ENCODE measurements around the gene LITAF.

LITAF gene

GRCh38 chr16:11619327-11619851 is 32.7 kb upstream of the LITAF start:
- Histone ChIP-seq H3K27ac (no peak overlapping the region), H3K27me3 (replicated peaks) (no peaks in the 10 kb centered on the region), H3K36me3 (replicated peaks) (no peaks in the 10 kb centered on the region), H3K4me3 (ENCODE audit: low read depth, low read length) (no peak overlapping the region)
- in situ Hi-C loops (cut with HindIII; ENCODE audit: low pct_ligation_motif_present, low sequenced_read_pairs) = no loop called here
- TF ChIP-seq, protein P1, sequence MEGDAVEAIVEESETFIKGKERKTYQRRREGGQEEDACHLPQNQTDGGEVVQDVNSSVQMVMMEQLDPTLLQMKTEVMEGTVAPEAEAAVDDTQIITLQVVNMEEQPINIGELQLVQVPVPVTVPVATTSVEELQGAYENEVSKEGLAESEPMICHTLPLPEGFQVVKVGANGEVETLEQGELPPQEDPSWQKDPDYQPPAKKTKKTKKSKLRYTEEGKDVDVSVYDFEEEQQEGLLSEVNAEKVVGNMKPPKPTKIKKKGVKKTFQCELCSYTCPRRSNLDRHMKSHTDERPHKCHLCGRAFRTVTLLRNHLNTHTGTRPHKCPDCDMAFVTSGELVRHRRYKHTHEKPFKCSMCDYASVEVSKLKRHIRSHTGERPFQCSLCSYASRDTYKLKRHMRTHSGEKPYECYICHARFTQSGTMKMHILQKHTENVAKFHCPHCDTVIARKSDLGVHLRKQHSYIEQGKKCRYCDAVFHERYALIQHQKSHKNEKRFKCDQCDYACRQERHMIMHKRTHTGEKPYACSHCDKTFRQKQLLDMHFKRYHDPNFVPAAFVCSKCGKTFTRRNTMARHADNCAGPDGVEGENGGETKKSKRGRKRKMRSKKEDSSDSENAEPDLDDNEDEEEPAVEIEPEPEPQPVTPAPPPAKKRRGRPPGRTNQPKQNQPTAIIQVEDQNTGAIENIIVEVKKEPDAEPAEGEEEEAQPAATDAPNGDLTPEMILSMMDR (IDR thresholded peaks at IDR 0.05; ENCODE audit: low read depth, low read length, missing control alignments) = no peak
- DNase-seq = no peak

DNA sequence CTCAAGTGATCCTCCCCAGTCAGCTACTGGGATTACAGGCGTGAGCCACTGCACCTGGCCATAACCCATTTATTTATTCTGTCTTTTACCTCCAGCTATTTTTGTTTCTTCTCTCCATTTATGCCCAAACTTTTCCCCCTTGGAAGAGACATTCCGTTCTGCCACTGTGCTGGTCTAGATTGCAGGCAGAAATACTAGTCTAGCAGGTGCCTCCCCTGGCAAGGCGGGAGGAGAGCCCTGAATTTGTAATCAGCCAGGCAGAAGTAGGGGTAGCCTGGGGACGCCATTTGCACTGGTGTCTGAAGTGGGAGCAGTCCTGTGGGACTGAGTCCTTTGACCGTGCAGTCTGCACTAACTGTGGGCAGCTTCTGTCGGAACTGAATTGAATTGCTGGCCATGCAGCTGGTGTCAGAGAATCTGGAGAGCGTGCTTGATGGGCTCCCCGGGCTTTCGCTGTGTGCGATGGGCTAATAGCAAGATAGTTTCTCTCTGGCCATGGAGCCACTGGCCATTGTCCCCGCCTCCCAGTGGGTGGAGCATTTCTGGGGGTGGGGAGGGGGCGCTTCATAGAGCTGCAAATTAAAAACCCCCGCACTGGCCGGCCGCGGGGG is 31.5 kb upstream of the LITAF start:
- DNase-seq = no peak
- TF ChIP-seq, protein P1 (IDR thresholded peaks at IDR 0.05; ENCODE audit: low read depth, low read length, missing control alignments) = no peak
- Histone ChIP-seq H3K27me3 (replicated peaks) (no peaks in the 10 kb centered on the region), H3K36me3 (replicated peaks) (no peaks in the 10 kb centered on the region), H3K27ac (no peak overlapping the region), H3K4me3 (ENCODE audit: low read depth, low read length) (no peak overlapping the region)
- in situ Hi-C loops (cut with HindIII; ENCODE audit: low pct_ligation_motif_present, low sequenced_read_pairs) = no loop called here

GRCh38 chr16:11615748-11616447 is 29.2 kb upstream of the LITAF start:
- in situ Hi-C loops (cut with HindIII; ENCODE audit: low pct_ligation_motif_present, low sequenced_read_pairs) = no loop called here
- no peak for DNase-seq
- H3K27ac ChIP-seq = no peak overlapping the region

DNA sequence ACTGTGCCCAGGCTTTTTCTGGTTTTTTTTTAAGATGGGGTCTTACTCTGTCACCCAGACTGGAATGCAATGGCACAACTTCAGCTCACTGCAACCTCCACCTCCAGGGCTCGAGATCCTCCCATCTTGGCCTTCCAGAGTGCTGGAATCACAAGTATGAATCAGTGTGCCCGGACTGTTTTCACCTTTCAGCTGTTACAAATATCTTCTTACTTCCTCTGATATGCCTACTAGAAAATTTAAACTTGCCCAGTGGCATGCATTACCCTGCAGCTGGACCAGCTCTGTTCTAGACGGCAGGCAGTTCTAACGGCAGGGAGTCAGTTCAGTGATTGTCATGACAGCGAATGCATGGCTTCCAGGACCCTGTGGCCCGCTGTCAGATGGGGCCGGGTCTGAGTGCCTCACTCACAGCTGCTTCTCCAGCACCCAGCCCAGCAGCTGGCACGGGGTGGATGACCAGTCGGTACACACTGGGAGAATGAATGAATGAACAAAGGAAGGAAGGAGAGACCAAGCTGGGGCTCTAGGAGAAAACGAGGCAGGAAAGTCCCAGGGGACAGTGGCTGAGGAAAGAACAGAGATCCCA is 28.0 kb upstream of the LITAF start:
- TF ChIP-seq, protein P1 (IDR thresholded peaks at IDR 0.05; ENCODE audit: low read depth, low read length, missing control alignments) = no peak
- H3K27ac ChIP-seq = no peak overlapping the region
- H3K36me3 ChIP-seq (replicated peaks) = no peaks in the 10 kb centered on the region
- H3K4me3 ChIP-seq (ENCODE audit: low read depth, low read length) = no peak overlapping the region
- no peak for DNase-seq
- peaks cover 4% of the 10 kb centered on the region for H3K27me3 ChIP-seq (replicated peaks)
- in situ Hi-C loops (cut with HindIII; ENCODE audit: low pct_ligation_motif_present, low sequenced_read_pairs) = no loop called here

More at GRCh38 chr16:11615748-11616447, 29.2 kb upstream of the LITAF start:
- no peaks in the 10 kb centered on the region for H3K36me3 ChIP-seq (replicated peaks)
- no peaks in the 10 kb centered on the region for H3K27me3 ChIP-seq (replicated peaks)
- TF ChIP-seq, protein P1 (IDR thresholded peaks at IDR 0.05; ENCODE audit: low read depth, low read length, missing control alignments) = no peak
- no peak overlapping the region for H3K4me3 ChIP-seq (ENCODE audit: low read depth, low read length)

DNA sequence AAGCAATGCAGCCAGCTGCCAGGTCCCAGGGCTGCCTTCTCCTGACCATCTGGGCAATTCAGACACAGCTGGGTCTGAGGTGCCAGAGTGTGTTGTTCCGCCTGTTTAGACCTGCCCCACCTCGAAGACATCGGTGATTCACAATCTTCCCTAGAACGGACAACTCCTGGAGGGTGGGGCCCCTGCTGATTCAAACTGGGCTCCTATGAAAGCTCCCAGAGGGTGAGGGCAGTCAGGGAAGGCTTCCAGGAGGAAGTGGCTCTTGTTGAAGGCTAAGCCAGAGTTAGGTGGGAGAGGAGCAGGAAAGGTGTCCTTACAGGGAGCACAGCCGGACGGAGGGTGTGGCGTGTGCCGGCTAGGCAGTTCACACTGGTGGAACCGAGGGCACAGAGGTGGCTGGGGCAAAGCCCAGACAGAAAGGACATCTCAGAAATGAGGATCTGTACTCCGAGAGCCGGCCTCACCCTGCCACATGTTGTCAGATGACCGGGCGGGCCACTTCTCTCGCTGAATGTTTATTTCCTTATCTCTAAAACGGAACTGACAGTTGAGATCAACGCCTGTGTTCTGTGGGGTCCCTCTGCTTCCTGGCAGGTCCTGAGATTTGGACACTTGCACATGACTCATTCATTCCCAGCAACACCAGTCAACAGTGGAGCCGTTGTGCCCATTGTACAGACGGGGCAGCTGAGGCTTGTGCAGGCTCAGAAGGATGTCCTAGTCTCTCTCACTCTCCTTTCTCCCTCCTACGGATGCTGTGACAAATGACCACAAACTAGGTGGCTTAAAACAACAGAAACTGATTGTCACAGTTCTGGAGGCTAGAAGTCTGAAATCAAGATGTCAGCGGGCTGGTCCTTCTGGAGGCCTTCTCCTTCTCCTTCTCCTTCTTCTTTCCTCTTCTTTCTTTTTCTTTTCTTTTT is 26.9 kb upstream of the LITAF start:
- H3K4me3 ChIP-seq (ENCODE audit: low read depth, low read length) = no peak overlapping the region
- peaks cover 4% of the 10 kb centered on the region for H3K27me3 ChIP-seq (replicated peaks)
- TF ChIP-seq, protein P1 (IDR thresholded peaks at IDR 0.05; ENCODE audit: low read depth, low read length, missing control alignments) = no peak
- H3K27ac ChIP-seq = no peak overlapping the region
- DNase-seq = no peak
- no peaks in the 10 kb centered on the region for H3K36me3 ChIP-seq (replicated peaks)
- in situ Hi-C loops (cut with HindIII; ENCODE audit: low pct_ligation_motif_present, low sequenced_read_pairs) = no loop called here

All from brain microvascular endothelial cell (primary cell).